C4-2B (cell line): ENCODE results near the gene LRRC75B.
"Not testable (repeated sequence)": the region's sequence is repeated elsewhere in the genome, so short reads cannot be mapped to it uniquely, and the experiment has no call there.

Experiments used
- ZFX ChIP-seq: fragments of 450-650 bp; IDR thresholded peaks from 2 replicates; pipeline ENCODE4 v1.6.1; 2017
- TF ChIP-seq, protein P1 (sequence below): fragments of 450-650 bp; conservative IDR thresholded peaks from 2 replicates; pipeline ENCODE4 v1.5.1; 2017; ENCODE audit warnings: mild to moderate bottlenecking

DNA sequence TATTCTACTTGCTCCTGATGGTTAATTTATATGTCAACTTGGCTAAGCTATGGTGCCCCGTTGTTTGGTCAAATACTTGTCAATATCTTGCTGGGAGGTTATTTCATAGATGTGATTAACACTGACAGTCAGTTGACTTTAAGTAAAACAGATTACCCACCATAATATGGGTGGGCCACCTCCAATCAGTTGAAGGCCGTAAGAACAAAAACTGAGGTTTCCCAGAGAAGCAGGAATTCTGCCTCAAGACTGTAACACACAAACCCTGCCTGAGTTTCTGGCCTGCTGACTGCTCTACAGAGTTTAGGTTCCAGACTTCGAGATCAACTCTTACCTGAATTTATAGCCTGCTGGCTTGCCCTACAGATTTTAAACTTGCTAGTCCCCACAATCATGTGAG, 43.6 kb upstream of the LRRC75B start:
- TF ChIP-seq, protein P1, sequence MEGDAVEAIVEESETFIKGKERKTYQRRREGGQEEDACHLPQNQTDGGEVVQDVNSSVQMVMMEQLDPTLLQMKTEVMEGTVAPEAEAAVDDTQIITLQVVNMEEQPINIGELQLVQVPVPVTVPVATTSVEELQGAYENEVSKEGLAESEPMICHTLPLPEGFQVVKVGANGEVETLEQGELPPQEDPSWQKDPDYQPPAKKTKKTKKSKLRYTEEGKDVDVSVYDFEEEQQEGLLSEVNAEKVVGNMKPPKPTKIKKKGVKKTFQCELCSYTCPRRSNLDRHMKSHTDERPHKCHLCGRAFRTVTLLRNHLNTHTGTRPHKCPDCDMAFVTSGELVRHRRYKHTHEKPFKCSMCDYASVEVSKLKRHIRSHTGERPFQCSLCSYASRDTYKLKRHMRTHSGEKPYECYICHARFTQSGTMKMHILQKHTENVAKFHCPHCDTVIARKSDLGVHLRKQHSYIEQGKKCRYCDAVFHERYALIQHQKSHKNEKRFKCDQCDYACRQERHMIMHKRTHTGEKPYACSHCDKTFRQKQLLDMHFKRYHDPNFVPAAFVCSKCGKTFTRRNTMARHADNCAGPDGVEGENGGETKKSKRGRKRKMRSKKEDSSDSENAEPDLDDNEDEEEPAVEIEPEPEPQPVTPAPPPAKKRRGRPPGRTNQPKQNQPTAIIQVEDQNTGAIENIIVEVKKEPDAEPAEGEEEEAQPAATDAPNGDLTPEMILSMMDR = not testable (repeated sequence)
- TF ChIP-seq ZFX = not testable (repeated sequence)
